ENCODE data around the gene AHCTF1.

DNA sequence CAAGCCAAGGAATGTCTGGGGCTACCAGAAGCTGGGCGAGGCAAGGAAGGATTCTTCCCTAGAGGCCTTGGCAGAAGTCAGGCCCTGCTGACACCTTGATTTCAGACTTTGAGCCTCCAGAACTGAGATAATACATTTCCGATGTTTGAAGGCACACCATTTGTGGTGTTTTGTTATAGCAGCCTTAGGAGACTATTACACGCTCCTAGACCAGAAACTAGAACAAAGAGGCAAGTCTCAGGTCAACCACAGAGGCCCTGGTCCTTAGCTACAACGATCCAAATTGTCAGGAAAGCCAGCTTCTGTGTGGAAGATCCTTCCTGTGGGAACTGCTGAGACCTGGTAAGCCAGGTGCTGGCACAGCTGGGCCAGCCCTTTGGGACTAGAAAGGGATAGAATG, 19.7 kb upstream of the AHCTF1 start:
- no peak for TF ChIP-seq CTCF (conservative IDR thresholded peaks at IDR 0.05; ENCODE audit: low read depth, low read length)
- no peak for TF ChIP-seq EZH2 (IDR thresholded peaks at IDR 0.05; ENCODE audit: borderline replicate concordance, low read depth, low read length, poor library complexity, severe bottlenecking)

Data from A673 (cell line).